ENCODE data around the gene SLC4A4.

The SLC4A4 gene

DNA sequence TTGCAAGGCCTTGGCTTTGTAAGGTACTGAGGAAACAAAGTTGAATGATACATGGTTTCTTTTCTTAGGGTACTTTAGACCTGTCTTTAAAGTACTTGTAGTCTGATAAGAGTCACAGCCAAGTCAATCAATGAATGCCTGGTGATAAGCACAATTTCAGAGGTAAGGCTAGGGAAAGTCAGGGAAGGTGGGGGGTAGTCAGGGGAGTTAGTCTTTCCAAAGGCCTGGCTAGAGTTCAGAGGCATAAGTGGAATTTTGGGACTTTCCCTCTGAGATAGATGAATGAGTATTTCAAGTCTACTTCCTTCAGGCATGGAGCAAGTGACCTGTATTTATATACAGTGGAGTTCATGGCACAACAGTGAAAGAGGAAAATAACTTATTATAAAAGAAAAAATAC is 78.3 kb downstream of the SLC4A4 start:
- TF ChIP-seq, protein P1, sequence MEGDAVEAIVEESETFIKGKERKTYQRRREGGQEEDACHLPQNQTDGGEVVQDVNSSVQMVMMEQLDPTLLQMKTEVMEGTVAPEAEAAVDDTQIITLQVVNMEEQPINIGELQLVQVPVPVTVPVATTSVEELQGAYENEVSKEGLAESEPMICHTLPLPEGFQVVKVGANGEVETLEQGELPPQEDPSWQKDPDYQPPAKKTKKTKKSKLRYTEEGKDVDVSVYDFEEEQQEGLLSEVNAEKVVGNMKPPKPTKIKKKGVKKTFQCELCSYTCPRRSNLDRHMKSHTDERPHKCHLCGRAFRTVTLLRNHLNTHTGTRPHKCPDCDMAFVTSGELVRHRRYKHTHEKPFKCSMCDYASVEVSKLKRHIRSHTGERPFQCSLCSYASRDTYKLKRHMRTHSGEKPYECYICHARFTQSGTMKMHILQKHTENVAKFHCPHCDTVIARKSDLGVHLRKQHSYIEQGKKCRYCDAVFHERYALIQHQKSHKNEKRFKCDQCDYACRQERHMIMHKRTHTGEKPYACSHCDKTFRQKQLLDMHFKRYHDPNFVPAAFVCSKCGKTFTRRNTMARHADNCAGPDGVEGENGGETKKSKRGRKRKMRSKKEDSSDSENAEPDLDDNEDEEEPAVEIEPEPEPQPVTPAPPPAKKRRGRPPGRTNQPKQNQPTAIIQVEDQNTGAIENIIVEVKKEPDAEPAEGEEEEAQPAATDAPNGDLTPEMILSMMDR (IDR thresholded peaks at IDR 0.05; ENCODE audit: low read length, missing control alignments) = no peak
- no peak for DNase-seq (ENCODE audit: low read depth)
- no peak overlapping the region for H3K4me3 ChIP-seq (replicated peaks; ENCODE audit: low read depth, low read length)

DNA sequence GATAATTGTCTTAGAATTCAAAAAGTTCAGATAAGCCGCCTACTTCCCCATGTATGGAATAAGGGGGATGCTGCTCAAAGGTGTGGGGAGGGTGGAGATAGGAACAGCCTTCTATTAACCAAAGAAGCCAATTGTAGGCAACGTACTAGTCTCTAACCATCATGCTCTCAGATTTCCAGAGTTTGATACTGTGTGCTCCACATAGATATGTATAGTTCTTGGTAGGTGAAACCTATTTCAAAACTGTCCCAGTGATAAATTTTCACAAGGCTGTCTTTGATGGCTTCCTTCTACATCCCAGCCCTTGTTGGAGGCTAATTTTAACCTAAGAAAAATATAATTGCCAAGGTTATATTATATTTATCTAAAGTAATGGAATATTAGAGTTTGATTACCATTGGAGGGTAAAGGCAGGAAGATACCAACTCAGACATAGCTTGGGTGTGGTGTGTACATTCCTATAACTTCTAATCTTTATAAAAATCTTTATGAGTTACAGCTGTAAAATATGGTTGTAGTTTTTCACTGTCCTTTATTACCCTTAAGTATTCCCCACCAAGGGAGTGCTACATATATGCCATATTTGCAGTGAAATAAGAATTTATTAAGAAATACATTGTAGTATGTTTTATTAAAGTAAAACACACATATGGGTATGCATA is 87.7 kb downstream of the SLC4A4 start:
- DNase-seq (ENCODE audit: low read depth) = no peak
- TF ChIP-seq, protein P1 (IDR thresholded peaks at IDR 0.05; ENCODE audit: low read length, missing control alignments) = no peak
- no peak overlapping the region for H3K4me3 ChIP-seq (replicated peaks; ENCODE audit: low read depth, low read length)

DNA sequence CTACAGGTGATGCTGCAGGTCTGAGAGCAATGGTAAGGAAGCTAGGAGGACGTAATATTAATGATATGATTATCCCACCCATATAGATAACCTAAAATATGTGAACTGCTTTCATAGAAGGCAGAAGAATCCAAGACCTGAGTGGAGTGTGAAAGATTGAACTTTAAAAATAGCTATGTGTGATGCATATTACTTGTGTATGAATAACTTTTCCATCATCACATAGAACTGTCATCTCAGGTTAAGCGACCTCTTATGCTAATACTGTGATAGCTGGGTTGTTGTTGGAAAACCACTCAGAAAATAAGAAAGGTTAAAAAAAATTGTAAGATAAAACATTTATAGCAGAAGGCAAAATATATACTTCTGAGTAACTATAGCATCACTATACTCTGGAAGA is 90.3 kb downstream of the SLC4A4 start:
- TF ChIP-seq, protein P1 (IDR thresholded peaks at IDR 0.05; ENCODE audit: low read length, missing control alignments) = no peak
- no peak for DNase-seq (ENCODE audit: low read depth)

DNA sequence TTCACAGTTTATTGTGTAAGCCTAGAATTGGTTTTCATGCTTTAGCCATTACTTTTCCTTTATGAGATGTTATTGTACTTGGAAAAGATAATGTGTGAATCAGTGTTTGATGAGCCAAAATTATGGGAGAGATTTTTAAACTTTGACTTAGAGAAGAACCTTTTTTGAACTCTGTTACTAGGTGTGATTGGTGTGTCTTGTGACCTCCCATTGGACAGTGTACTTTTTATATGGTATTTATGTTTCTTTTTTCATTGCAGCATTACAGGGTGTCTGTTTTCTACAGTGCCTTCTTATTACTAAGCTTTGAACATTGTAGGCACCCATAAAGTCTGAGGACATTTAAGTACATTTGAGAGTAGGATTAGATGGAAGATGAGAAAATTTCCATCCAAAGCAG is 91.1 kb downstream of the SLC4A4 start:
- DNase-seq (ENCODE audit: low read depth) = no peak
- TF ChIP-seq, protein P1 (IDR thresholded peaks at IDR 0.05; ENCODE audit: low read length, missing control alignments) = no peak
- H3K4me3 ChIP-seq (replicated peaks; ENCODE audit: low read depth, low read length) = no peak overlapping the region

More for the DNA sequence above, 90.3 kb downstream of the SLC4A4 start:
- no peak overlapping the region for H3K4me3 ChIP-seq (replicated peaks; ENCODE audit: low read depth, low read length)

DNA sequence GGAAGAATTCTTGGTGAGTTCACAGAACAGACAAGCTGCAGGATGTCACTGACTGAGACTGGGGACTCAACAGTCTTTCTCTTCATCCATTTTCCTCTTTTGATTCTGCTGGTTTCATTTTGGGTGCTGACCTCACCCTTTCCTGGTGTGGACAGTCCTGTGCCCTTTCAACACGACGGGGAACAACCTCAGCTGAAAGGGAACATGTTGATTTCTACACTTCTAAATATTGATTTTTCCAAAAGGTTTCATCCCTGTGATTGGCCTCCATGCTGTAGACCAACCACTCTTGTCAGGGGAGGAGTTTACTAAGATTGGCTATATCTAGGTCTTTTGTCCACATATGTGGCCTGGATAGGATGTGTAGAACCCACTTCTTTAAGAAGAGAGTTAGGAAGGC is 91.8 kb downstream of the SLC4A4 start:
- no peak for DNase-seq (ENCODE audit: low read depth)
- H3K4me3 ChIP-seq (replicated peaks; ENCODE audit: low read depth, low read length) = no peak overlapping the region
- TF ChIP-seq, protein P1 (IDR thresholded peaks at IDR 0.05; ENCODE audit: low read length, missing control alignments) = no peak

DNA sequence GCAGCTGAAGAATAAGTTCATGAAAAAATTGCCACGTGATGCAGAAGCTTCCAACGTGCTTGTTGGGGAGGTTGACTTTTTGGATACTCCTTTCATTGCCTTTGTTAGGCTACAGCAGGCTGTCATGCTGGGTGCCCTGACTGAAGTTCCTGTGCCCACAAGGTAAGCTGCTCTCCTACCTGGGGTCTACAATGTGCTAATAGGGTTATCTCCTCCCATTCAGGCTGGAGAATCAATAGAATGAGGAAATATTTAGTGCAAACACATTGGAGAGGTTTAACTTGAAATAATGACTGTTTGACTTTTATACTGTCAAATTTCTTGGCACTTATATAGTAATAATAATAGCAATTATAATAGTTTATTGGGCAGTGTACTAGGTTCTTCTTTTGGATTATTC is 101.8 kb downstream of the SLC4A4 start:
- no peak overlapping the region for H3K4me3 ChIP-seq (replicated peaks; ENCODE audit: low read depth, low read length)
- no peak for DNase-seq (ENCODE audit: low read depth)
- TF ChIP-seq, protein P1 (IDR thresholded peaks at IDR 0.05; ENCODE audit: low read length, missing control alignments) = no peak
